Umbilical cord (tissue), 2 donors: ENCODE results near the gene TET1. TPM values are rescaled to one million over a fixed set of nuclear protein-coding genes. Genes with fewer than 3 reads are reported as not detected.
"Not testable (repeated sequence)": the region's sequence is repeated elsewhere in the genome, so short reads cannot be mapped to it uniquely, and the experiment has no call there.

Experiments used
- DNase-seq: peaks from one replicate; pipeline ENCODE4 v3.0.0-alpha.2; 2015; ENCODE audit warnings: low spot score
- total RNA-seq: library from RNA; depleted of rRNA; stranded (reverse); fragments of >200 nt; gene quantifications from one replicate; pipeline ENCODE4 v1.2.3, GENCODE V29; 2014; ENCODE audit warnings: low replicate concordance; ENCODE audit not compliant: insufficient read depth

TET1 gene
- total RNA-seq, 1 donor from 2014 or later: 19.3 TPM

DNA sequence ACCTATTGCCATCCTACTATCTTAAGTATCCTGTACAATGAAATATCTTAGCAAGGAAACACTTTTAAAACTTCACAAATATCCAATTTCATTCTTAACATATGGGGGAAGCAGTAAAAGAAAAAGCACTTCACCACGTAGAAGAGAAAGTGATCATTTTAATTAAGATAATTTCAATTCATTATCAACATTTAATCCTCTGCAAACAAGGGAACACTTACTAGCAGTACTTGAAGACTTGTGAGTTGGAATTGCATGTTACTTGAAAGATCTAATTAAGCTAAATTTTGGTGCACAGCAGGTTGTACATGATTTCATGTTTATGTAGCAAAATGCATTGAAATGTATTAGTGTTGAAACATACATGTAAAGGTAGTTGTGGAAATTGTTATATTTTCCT lies 140.1 kb downstream of the TET1 start:
- DNase-seq: no peak

DNA sequence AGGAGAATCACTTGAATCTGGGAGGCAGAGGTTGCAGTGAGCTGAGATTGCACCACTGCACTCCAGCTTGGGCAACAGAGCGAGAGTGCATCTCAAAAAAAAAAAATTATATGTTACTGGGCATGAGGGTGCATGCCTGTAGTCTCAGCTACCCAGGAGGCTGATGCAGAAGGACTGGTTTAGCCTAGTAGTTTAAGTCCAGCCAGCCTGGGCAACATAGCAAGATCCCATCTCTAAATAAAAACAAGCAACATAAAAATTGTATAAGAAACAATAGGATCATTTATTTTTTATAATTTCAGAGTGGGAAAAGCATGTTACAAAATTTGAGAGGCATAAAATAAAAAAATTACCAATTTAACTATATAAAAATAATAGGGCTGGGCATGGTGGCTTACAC lies 145.4 kb downstream of the TET1 start:
- DNase-seq: no peak

DNA sequence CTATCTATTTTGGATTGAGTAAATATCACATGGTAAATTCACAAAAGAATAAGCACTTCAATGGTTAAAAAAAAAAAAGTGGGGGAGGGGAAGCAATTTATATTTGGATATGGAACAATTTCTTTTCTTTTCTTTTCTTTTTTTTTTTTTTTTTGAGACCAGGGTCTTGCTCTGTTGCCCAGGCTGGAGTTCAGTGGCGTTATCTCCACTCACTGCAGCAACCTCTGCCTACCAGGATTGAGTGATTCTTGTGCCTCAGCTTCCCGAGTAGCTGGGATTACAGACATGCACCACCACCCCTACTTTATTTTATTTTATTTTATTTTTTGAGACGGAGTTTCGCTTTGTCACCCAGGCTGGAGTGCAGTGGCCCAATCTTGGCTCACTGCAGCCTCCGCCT lies 148.8 kb downstream of the TET1 start:
- DNase-seq: not testable (repeated sequence)

DNA sequence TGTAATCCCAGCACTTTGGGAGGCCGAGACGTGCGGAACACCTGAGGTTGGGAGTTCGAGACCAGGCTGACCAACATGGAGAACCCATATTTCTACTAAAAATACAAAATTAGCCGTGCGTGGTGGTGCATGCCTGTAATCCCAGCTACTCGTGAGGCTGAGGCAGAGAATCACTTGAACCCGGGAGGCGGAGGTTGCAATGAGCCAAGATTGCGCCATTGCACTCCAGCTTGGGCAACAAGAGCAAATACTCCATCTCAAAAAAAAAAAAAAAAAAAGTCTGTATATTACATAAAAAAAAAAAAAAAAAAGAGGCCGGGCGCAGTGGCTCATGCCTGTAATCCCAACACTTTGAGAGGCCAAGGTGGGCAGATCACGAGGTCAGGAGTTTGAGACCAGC lies 152.9 kb downstream of the TET1 start:
- DNase-seq: not testable (repeated sequence)

DNA sequence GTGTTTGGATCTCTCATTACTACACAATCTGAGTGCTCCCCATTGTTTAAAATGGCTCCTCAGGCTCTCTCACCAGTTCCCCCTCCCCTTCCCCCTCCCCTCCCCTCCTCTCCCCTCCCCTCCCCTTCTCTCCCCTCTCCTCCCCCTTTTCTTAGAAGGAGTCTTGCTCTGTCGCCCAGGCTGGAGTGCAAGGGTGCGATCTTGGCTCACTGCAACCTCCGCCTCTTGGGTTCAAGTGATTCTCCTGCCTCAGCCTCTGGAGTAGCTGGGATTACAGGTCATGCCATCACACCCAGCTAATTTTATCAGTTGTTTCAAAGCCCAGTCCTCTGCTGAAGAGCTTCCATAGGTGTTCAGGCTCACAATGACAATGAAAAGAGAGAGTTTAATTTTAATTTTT lies 157.3 kb downstream of the TET1 start:
- DNase-seq: no peak

DNA sequence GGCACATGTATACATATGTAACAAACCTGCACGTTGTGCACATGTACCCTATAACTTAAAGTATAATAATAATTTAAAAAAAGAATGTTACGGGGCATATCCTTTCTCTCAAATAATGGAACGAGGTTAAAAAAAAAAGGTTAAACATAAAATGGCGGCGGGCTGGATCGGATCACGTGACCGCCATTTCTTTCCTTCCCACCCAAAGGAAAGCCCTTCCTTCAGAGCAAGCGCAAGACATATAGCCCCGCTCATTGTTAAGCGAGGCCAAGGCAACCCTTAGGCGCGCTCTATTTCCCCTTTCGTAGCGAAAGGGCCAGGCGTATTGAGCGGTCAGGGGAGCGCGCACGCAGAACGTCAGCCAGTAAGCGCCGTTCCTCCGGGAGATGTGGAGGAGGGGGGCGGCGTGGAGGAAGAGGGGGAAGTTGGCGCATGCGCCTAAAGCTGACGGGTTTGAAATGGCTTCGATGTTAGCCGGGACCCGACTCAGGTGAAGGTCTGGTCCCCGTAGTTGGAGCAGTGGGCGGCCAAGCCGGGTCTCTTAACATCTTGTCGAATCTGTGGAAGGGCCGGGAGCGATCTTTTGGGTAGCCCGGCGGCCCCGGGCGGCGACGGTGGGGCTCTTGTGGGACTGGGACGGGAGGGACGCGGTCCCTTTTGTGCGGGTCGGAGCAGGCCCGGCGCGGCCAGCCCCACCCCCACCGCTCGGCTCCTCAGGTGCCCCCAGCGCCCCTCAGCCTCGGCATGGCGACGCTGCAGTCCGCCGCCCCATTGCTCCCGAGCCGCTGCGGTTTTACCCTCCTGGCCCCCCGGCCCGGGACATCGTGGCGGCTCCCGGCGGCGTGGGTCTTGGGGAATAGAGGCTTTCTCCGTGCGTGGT lies 160.9 kb downstream of the TET1 start, which contains the start of gene CCAR1:
TSS of gene CCAR1 (plus strand) at position 447 of the 880 bp plus-strand sequence. CDS start 1,266 bp downstream, outside the sequence.
- peak; percentile 100 for DNase-seq

DNA sequence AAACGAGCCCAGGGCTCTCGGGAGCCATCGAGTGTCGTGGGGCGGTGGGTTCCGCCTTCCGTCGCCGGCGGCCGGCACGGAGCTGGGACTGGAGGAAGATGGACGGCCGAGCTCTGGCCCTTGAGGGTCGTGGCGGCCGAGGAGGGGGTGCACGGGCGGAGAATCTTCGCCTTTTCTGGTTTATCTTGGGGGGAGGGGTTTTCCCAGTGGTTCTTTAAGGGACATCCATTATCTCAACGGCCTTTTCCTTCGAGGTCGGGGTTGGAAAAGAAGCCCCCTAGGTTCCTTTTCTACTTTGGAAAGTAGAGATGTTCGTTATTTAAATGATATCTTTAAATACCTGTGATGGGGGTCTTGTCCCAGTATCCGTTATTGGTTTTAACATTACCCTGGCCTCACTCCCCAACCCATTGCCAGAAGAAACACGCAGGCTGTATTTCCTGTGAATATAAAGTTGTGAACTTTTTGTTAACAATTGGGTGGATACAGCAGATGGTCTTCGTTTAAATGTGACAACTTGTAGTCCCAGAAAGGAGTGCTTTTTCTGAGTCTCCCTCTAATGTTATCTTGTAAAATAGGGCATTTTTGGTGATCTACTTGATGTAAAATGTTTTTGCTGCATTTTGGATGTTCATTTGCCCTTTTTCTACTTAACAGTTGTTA lies 161.7 kb downstream of the TET1 start:
- DNase-seq: peak; percentile 8

DNA sequence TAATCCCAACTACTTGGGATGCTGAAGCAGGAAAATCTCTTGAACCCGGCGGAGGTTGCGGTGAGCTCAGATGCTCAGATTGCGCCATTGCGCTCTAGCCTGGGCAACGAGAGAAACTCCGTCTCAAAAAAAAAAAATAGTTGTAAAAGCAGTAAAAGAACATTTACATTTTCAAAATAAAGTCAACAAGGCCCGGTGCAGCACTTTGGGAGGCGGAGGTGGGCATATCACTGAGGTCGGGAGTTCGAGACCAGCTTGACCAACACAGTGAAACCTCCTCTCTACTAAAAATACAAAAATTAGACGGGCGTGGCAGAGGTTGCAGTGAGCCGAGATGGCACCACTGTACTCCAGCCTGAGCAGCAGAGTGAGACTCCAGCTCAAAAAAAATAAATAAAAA lies 164.9 kb downstream of the TET1 start:
- no peak for DNase-seq

DNA sequence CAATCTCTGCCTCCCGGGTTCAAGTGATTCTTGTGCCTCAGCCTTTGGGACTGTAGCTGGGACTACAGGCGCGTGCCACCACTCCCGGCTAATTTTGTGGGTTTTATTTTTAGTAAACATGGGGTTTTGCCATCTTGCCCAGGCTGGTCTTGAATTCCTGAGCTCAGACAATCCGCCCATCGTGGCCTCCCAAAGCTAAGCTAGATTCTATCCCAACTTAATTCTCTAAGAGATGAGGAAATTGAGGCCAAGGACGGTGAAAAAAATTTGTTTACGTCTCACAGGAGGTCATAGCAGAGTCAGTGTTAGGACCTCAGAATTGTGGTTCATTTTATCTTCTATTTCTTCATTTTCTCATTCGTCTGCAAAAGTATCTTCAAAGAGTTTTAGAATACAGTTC lies 167.0 kb downstream of the TET1 start:
- DNase-seq: no peak

DNA sequence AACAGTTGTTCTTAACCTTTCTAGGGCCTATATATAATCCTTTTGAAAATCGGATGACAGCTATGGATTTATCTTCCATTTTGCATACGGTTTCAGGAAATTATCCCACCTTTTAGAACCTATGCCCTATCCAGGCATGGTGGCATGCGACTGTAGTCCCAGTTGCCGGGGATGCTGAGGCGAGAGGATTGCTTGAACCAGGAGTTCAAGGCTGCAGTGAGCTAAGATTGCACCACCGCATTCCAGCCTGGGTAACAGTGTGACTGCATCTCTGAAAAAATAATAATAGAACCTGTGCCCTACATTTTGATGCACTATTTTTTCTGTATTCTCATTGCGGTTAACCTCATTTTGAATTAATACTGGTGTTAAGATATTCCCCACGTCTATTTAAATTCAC lies 172.5 kb downstream of the TET1 start:
- DNase-seq: no peak

DNA sequence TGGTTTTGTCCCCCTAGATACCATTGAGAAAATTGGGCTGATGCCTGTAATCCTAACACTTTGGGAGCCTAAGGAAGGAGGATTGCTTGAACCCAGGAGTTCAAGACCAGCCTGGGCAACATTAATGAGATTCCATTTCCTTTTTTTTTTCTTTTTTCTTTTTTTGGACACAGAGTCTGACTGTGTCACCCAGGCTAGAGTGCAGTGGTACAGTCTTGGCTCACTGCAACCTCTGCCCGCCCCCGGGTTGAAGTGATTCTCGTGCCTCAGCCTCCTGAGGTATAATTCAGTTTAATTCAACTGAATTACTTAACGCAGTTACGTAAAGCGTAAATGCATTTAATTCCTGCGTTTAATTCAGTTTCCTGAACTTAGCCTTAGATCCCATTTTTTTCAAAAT lies 174.2 kb downstream of the TET1 start:
- no peak for DNase-seq

DNA sequence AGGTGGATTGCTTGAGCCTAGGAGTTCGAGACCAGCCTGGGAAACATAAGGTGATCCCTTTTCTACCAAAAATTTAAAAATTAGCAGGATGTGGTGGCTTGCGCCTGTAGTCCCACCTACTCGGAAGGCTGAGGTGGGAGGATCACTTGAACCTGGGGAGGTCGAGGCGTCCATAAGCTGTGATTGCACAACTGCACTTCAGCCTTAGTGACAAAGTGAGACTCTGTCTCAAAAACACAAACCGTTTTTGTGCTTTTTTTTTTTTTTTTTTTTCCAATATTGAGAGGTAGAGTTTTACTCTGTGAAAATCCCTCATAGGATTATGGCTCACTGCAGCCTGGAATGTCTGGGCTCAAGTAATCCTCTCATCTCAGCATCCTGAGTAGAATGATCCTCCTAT lies 175.0 kb downstream of the TET1 start:
- DNase-seq: no peak

DNA sequence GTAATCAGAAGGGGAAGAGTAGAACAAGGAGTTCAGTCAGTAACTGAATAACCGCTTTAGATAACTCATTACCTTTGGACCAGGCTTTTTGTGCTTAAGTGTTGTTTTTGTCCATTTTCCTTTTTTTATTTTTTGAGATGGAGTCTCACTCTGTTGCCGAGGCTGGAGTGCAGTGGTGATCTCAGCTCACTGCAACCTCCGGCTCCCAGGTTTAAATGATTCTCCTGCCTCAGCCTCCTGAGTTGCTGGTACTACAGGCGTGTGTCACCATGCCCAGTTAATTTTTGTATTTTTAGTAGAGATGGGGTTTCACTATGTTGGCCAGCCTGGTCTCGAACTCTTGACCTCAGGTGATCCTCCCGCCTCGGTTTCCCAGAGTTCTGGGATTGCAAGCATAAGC lies 175.6 kb downstream of the TET1 start:
- DNase-seq: not testable (repeated sequence)

DNA sequence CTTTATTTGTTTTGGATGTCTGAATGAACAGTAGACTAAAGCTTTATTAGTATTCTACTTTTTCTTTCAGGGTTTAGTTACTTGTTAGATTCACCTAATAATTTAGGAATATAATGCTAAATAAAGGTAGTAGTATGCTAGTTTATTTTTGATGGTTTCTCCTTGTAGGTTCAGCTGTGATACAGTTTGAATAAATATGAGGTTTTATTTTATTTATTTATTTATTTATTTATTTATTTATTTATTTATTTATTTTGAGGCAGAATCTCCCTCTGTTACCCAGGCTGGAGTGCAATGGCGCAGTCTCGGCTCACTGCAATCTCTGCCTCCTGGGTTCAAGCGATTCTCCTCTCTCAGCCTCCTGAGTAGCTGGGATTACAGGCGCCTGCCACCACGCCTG lies 180.5 kb downstream of the TET1 start:
- not testable (repeated sequence) for DNase-seq

DNA sequence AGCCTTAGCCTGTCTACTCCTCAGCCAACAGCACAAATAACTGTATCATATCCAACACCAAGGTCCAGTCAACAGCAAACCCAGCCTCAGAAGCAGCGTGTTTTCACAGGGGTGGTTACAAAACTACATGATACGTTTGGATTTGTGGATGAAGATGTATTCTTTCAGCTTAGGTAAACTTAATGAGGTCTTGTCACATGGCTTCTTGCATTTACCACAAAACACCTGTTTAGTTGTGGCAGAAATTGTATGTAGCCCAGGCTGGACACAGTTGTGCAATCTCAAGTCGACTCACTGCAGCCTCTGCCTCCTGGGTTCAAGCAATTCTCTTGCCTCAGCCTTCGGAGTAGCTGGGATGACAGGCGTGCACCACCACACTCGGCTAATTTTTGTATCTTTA lies 182.3 kb downstream of the TET1 start:
- no peak for DNase-seq

Other genes with a start within 250 kb of the TET1 start
- 19.0 TPM for gene HNRNPH3, start 228.3 kb upstream of the TET1 start, total RNA-seq
- gene PBLD, start 227.4 kb upstream of the TET1 start, total RNA-seq: 8.9 TPM
- 56.6 TPM for gene RUFY2, start 153.1 kb upstream of the TET1 start, total RNA-seq
- 9.4 TPM for gene DNA2, start 88.4 kb upstream of the TET1 start, total RNA-seq
- 50.6 TPM for gene SLC25A16, start 32.8 kb upstream of the TET1 start, total RNA-seq
- gene CCAR1, start 160.9 kb downstream of the TET1 start, total RNA-seq: 69.3 TPM